Skin of body (tissue), 2 donors: Measurements from ENCODE around the gene ZNF440. TPM values are rescaled to one million over a fixed set of nuclear protein-coding genes. Genes with fewer than 3 reads are reported as not detected.
"Not testable (repeated sequence)": the region's sequence is repeated elsewhere in the genome, so short reads cannot be mapped to it uniquely, and the experiment has no call there.

Experiments
- DNase-seq: peaks from one replicate; lab custom pipeline; 2025; lab: John Stamatoyannopoulos, UW
- total RNA-seq: library from RNA; depleted of rRNA; stranded (reverse); fragments of >200 nt; gene quantifications from one replicate; pipeline ENCODE4 v1.2.3, GENCODE V29; 2014

The ZNF440 gene
- total RNA-seq, 1 donor from 2014 or later, result 16.8 TPM

GRCh38 chr19:11828957-11829876 lies 15.1 kb downstream of the ZNF440 start:
- not testable (repeated sequence) for DNase-seq

GRCh38 chr19:11832253-11832912 lies 18.3 kb downstream of the ZNF440 start:
- DNase-seq, result no peak

- DNase-seq, result no peak
These were observed 19.5 kb downstream of the ZNF440 start for GRCh38 chr19:11833541-11833940.

GRCh38 chr19:11835626-11836066 lies 21.6 kb downstream of the ZNF440 start:
- not testable (repeated sequence) for DNase-seq

- DNase-seq, result no peak
These were observed 29.6 kb downstream of the ZNF440 start for GRCh38 chr19:11843722-11844121.

- DNase-seq, result not testable (repeated sequence)
These were observed 33.5 kb downstream of the ZNF440 start for GRCh38 chr19:11847615-11848014.

- no peak for DNase-seq
These were observed 34.1 kb downstream of the ZNF440 start for GRCh38 chr19:11848200-11848593.

- peak; percentile 51 for DNase-seq
These were observed 34.8 kb downstream of the ZNF440 start, which contains the start of gene ZNF439 for GRCh38 chr19:11848594-11849469. ZNF439 (plus strand) TSS chr19:11848726; CDS start chr19:11848868, 142 bp downstream.

GRCh38 chr19:11850289-11850688 lies 36.2 kb downstream of the ZNF440 start:
- not testable (repeated sequence) for DNase-seq

GRCh38 chr19:11853358-11853757 lies 39.3 kb downstream of the ZNF440 start:
- DNase-seq, result no peak

- DNase-seq, result no peak
These were observed 42.6 kb downstream of the ZNF440 start for GRCh38 chr19:11856596-11857250.

- no peak for DNase-seq
These were observed 46.6 kb downstream of the ZNF440 start for GRCh38 chr19:11860721-11861120.

GRCh38 chr19:11861301-11861700 lies 47.2 kb downstream of the ZNF440 start:
- no peak for DNase-seq

- DNase-seq, result not testable (repeated sequence)
These were observed 53.7 kb downstream of the ZNF440 start for GRCh38 chr19:11867766-11868165.

- DNase-seq, result no peak
These were observed 54.1 kb downstream of the ZNF440 start for GRCh38 chr19:11868188-11868587.

GRCh38 chr19:11872624-11873023 lies 58.6 kb downstream of the ZNF440 start:
- DNase-seq, result no peak

GRCh38 chr19:11873762-11874161 lies 59.7 kb downstream of the ZNF440 start:
- no peak for DNase-seq

GRCh38 chr19:11879687-11880266 lies 65.7 kb downstream of the ZNF440 start:
- not testable (repeated sequence) for DNase-seq

GRCh38 chr19:11880598-11880997 lies 66.5 kb downstream of the ZNF440 start:
- DNase-seq, result no peak

- no peak for DNase-seq
These were observed 67.2 kb downstream of the ZNF440 start for GRCh38 chr19:11881151-11881800.
